GM12874 (cell line): ENCODE measurements around the gene PLOD3.

Source experiments
- TF ChIP-seq, protein P1 (sequence below): IDR thresholded peaks from 2 replicates; pipeline ENCODE4 v1.5.1; 2011; ENCODE audit warnings: low read depth, mild to moderate bottlenecking, control low read depth, low read length, moderate library complexity; ENCODE audit not compliant: insufficient read depth

Gene PLOD3

DNA sequence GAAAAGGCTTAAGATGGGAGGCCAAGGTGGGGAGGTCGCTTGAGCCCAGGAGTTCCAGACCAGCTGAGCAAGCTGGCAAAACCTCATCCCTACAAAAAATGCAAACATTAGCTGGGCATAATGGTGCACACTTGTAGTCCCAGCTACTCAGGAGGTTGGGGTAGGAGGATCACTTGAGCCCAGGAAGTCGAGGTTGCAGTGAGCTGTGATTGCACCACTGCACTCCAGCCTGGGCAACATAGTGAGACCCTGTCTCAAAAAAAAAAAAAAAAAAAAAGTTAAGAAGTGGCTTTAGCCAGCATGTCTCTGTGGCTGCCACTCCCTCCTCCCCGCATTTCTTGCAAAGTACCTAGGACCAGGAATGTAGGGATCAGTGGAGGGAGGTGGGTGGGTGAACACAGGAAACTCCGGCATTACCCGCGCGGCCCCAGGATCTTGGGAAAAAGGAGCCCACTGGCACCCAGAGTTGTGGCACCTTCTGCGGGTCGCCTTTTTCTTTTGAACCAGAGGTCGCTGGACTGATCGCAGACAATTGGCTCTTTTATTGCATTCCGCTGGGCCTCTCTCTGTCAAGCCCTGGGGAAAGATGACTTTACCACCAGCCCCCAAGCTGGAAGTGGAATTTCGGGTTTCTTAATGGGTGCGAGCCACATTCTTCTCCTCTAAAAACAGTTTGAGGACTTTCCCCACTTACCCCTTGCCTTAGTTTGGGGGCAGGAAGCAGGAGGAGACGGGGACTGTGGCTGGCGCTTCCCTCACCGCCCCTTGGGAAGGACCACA is 55.5 kb downstream of the PLOD3 start:
- TF ChIP-seq, protein P1, sequence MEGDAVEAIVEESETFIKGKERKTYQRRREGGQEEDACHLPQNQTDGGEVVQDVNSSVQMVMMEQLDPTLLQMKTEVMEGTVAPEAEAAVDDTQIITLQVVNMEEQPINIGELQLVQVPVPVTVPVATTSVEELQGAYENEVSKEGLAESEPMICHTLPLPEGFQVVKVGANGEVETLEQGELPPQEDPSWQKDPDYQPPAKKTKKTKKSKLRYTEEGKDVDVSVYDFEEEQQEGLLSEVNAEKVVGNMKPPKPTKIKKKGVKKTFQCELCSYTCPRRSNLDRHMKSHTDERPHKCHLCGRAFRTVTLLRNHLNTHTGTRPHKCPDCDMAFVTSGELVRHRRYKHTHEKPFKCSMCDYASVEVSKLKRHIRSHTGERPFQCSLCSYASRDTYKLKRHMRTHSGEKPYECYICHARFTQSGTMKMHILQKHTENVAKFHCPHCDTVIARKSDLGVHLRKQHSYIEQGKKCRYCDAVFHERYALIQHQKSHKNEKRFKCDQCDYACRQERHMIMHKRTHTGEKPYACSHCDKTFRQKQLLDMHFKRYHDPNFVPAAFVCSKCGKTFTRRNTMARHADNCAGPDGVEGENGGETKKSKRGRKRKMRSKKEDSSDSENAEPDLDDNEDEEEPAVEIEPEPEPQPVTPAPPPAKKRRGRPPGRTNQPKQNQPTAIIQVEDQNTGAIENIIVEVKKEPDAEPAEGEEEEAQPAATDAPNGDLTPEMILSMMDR: no peak

DNA sequence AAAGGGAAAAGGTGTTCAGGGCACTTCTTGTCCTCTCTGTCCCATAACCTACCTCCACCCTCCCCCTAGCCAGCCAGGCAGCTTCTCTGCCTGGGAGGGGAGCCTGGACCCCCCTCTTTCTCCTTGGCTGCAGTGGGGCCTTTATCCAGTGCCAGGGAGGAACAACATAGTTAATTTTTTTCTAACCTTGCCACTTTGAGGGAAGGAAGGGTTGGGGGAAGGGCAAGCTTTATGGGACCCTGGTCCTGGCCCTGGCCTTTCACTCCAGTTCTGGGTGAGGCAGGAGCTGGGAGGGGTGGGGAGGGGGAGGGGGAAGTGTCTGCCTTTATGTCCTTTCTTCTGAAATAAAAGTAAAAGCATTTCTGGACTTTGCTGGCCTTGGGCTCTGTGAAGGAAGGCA is 56.5 kb downstream of the PLOD3 start:
- TF ChIP-seq, protein P1: no peak

DNA sequence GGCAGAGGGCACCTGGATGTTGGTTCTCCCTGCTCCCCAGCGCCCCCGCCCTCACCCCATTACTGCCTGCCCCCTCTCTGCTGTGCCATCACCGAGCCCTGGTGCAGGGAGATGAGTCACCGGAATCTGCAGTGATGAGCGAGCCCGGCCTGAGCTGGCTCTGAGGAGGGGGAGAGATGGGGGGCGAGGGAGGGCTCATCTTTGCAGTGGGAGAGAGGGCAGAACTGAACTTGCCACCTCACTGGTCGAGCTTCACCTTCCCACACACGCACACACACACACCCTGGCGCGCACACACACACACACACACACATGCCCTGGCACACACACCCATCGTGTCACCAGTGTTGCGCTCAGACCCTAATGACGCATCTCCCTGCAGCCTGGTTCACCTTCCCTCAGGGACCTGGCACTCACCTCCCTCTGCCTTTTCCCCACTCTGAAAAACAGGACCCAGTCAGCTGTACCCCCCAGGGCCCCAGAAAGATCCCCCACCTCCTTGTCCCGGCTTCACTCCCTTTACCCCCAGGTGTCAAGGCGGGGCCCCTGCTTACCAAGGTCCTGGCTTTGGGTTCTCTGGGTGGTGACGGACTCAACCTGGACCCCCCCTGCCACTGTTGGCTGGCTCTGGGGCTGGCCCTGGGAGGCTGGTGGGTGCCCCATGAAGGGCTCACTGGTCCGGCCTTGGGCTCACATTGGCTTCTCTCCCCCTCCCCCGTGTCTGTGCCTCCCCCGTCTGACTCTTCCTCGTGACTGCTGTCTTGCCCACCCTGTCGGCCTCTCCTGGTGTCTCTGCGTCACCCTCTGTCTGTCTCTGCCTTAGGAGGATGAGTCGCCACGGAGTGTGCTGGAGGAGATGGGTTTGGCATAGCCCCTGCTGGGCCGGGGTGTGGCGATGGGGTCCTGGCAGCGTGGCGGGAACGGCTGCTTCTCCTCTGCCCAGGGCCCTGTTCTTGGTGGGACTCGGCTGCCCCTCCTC is 57.4 kb downstream of the PLOD3 start:
- TF ChIP-seq, protein P1: no peak

DNA sequence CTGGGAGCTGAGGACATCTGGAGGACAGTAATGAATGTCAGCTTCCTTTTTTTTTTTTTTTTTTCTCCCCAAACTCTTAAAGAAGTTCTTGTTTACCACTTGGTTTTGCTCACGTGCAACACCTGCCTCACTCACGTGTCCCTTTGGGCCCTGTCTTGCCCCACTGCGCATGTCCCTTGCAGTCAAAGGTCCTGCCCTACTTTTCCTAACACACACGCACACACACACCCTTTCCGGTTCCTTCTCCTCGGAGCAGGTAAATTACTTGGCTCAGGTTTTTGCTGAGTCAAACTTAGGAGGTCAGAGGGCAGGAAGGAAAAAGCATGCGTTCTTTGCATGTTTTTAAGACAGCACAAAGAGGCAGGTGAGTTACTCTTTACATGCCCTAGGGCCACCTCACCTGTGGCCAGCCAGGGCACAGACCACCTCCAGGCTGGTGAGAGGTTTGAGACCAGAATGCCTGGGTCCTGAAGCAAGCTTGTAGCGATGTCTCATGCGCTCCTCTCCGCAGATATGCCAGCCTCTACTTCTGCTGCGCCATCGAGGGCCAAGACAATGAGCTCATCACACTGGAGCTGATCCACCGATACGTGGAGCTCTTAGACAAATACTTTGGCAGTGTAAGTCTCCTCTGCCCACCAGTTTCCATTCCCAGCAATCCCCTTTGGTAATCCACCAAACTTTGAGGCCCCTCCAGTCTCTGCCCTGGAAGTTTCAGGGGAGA is 60.4 kb downstream of the PLOD3 start:
- TF ChIP-seq, protein P1: no peak

DNA sequence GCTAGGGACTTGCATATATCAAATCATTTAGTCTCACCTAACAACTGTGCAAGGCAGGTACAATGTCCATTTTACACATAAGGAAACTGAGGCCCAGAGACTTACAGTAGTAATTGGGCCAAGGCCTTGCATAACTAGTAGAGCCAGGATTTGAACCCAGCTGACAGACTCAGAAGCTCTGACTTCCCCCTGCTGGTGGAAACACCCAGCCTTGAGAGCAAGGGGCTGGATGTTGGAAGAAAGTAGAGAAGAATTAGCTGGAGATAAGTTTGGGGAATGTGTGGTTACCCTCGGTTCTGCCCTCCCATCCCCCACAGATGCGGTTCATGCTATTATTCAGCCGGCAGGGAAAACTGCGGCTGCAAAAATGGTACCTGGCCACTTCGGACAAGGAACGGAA is 61.1 kb downstream of the PLOD3 start:
- TF ChIP-seq, protein P1: no peak
